ENCODE measurements around the gene SPRYD4. TPM values are rescaled to one million over a fixed set of nuclear protein-coding genes. Genes with fewer than 3 reads are reported as not detected.
A peak's percentile ranks its signal among the peaks of the same experiment; 100 is the strongest.

SPRYD4 gene
- total and polyA plus RNA-seq, 2 of the 4 experiments (the other 2 are of a cell fraction), result 1.7 to 1.8 TPM

DNA sequence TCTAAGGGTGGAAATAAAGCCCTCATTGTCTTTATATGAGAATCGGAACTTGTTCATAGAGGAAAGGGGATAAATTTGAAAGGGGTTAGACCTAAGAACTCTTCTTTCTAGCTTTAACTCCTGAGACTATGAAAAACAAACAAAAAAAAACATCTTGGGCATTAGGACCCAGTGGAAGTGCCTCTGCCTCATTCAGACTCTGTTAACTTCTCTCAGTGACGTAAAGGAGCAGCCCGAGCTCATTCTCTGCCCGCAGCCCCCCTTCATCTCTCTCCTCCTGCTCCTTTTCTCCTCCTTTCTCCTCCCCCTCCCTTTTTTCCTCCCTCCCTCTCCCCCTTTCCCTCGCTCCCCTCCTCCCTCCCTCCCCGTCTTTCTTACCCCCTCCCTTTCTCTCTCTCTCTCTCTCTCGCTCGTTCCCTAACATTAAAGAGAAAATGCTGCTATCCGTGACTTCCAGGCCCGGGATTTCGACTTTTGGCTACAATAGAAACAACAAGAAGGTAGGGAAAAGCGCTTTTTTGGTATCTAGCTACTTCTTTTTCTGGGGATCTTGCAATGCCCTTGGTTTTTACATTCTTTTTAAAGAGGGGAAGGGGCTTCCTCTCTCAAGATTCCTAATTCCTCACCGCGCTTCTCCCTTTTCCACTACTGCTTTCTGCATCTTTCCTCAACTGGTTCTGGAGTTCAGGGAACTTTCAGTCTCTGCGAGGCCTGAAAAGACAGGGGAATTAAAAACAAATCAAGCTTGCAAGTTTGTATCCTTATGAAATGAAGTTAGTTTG is 53.4 kb downstream of the SPRYD4 start, which contains the start of gene RBMS2:
Gene RBMS2 (plus strand): TSS at position 231 of the 782 bp plus-strand sequence. CDS start 204 bp downstream, at position 435.
- no peaks in the 10 kb centered on the region for H3K9me3 ChIP-seq (ENCODE audit: control insufficient read depth, insufficient read depth, low read length)
- peak within 1 kb of the TSS; percentile 100 for H3K4me2 ChIP-seq (ENCODE audit: low read depth, low read length)
- H2AK5ac ChIP-seq (ENCODE audit: low read depth, low read length), result peak within 1 kb of the TSS; percentile 98
- dilution Hi-C loops (cut with HindIII; ENCODE audit: low sequenced_read_pairs, unreplicated experiment), result no loop called here
- peak within 1 kb of the TSS; percentile 94 for H2BK15ac ChIP-seq (ENCODE audit: low read depth, low read length)
- H3K56ac ChIP-seq (ENCODE audit: extremely low read depth, insufficient read depth, low read length), result peak within 1 kb of the TSS; percentile 99
- H3K4me1 ChIP-seq (ENCODE audit: control insufficient read depth, insufficient read depth, low read length), result peaks cover 8% of the 10 kb centered on the region
- no peaks in the 10 kb centered on the region; the same call in 1 of the 2 replicates for H4K20me1 ChIP-seq (ENCODE audit: insufficient read depth, low read length)
- H3K27me3 ChIP-seq (ENCODE audit: control insufficient read depth, insufficient read depth, low read length), result no peaks in the 10 kb centered on the region
- H4K8ac ChIP-seq (ENCODE audit: low read depth in 2 of 2, low read length in 2 of 2), result peak within 1 kb of the TSS; percentile 81 to 97
- ChIA-PET CTCF (interaction anchor here (0.5 to 1.0 kb wide), 6 partner anchors 20 to 214 kb away, joined by 3 to 9 read pairs (median 4); no protein-coding TSS in a partner anchor), POLR2A (ENCODE audit: unreplicated experiment) (interaction anchor here (0.8 to 1.1 kb wide), 3 partner anchors 20 to 115 kb away, joined by 3 to 5 read pairs (median 3); no protein-coding TSS in a partner anchor)
- peak within 1 kb of the TSS; percentile 100 for H3K9ac ChIP-seq (ENCODE audit: low read depth, low read length)
- 0% methylated on average over 4 of the region's 15 CpGs; no CpG with 5 or more reads in 1 of the 2 experiments for WGBS, 2 experiments (ENCODE audit: extremely low coverage in 2 of 2, insufficient read length in 1 of 2)
- peak within 1 kb of the TSS; percentile 100 for H3K4me3 ChIP-seq (ENCODE audit: insufficient read depth, low read depth, low read length)
- TF ChIP-seq, protein P1, sequence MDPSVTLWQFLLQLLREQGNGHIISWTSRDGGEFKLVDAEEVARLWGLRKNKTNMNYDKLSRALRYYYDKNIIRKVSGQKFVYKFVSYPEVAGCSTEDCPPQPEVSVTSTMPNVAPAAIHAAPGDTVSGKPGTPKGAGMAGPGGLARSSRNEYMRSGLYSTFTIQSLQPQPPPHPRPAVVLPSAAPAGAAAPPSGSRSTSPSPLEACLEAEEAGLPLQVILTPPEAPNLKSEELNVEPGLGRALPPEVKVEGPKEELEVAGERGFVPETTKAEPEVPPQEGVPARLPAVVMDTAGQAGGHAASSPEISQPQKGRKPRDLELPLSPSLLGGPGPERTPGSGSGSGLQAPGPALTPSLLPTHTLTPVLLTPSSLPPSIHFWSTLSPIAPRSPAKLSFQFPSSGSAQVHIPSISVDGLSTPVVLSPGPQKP (IDR thresholded peaks at IDR 0.05; ENCODE audit: borderline replicate concordance, low read depth, low read length), result no peak
- TF ChIP-seq MAZ (IDR thresholded peaks at IDR 0.05; ENCODE audit: borderline replicate concordance, low read depth, low read length) (peak; percentile 97), POLR2A (IDR thresholded peaks at IDR 0.05; ENCODE audit: low read depth, low read length) (no peak), MXI1 (IDR thresholded peaks at IDR 0.05; ENCODE audit: borderline replicate concordance, low read depth, low read length) (no peak), RAD21 (IDR thresholded peaks at IDR 0.05; ENCODE audit: low read length) (no peak), RCOR1 (IDR thresholded peaks at IDR 0.05; ENCODE audit: insufficient replicate concordance, low read length) (no peak), RFX5 (IDR thresholded peaks at IDR 0.05; ENCODE audit: low read depth, low read length) (no peak)
- intact Hi-C loops (cut with micrococcal nuclease), result no loop called here
- BruUV-seq (replicated peaks), result TSS peak; percentile 75
- H3K36me3 ChIP-seq (ENCODE audit: control insufficient read depth, insufficient read depth, low read length), result peaks cover 4% of the 10 kb centered on the region
- H3K27ac ChIP-seq (ENCODE audit: insufficient read depth, low read length), result peak within 1 kb of the TSS; percentile 95
- H2AK9ac ChIP-seq (replicated peaks; ENCODE audit: low read depth, low read length, poor library complexity), result peak within 1 kb of the TSS; percentile 99
- peak within 1 kb of the TSS; percentile 94 for H2BK120ac ChIP-seq (ENCODE audit: low read depth, low read length)
- peak within 1 kb of the TSS; percentile 40 for H2AFZ ChIP-seq (replicated peaks; ENCODE audit: low read length, poor library complexity)
- H2BK20ac ChIP-seq (ENCODE audit: low read depth, low read length), result peak within 1 kb of the TSS; percentile 95
- peak within 1 kb of the TSS; percentile 97 for H4K5ac ChIP-seq (ENCODE audit: low read depth, low read length)
- H3K9me1 ChIP-seq (ENCODE audit: insufficient read depth, low read length), result peaks cover 6% of the 10 kb centered on the region
- peak within 1 kb of the TSS; percentile 99 for H3K4ac ChIP-seq (ENCODE audit: low read depth, low read length)
- peak within 1 kb of the TSS; percentile 100 for H2BK5ac ChIP-seq (ENCODE audit: low read depth, low read length, poor library complexity, severe bottlenecking)
- H4K91ac ChIP-seq (ENCODE audit: insufficient read depth, low read depth, low read length), result peak within 1 kb of the TSS; percentile 98
- ATAC-seq (ENCODE audit: low read depth) (peak; percentile 86), DNase-seq (peak; percentile 94)
- H3K79me1 ChIP-seq (ENCODE audit: low read depth in 1 of 2, low read length in 2 of 2), result peaks cover 0 to 24% of the 10 kb centered on the region in 2 experiments; a peak in 2 of 4 replicates
- peak within 1 kb of the TSS; percentile 99 for H3K18ac ChIP-seq (ENCODE audit: low read depth, low read length)
- peak within 1 kb of the TSS; percentile 100 for H3K23ac ChIP-seq (ENCODE audit: low read depth, low read length)
- in situ Hi-C loops (cut with MboI; ENCODE audit: low sequenced_read_pairs), result loop anchor here (5.0 to 25.0 kb wide), 2 partner anchors 46 to 466 kb away; a partner anchor contains a TSS
- peak within 1 kb of the TSS; percentile 100 for H3K14ac ChIP-seq (replicated peaks; ENCODE audit: low read depth, low read length)
